IPS DF 6.9 (cell line): ENCODE data around the gene TTLL13.
"Not testable (repeated sequence)": the region's sequence is repeated elsewhere in the genome, so short reads cannot be mapped to it uniquely, and the experiment has no call there.

Experiments used
- DNase-seq: peaks from one replicate; pipeline ENCODE4 v3.0.0-alpha.2; 2013; ENCODE audit warnings: low read depth, low spot score
- H3K27ac ChIP-seq: one replicate; pipeline ENCODE4 v1.5.1; 2013; ENCODE audit warnings: low read length, control low read depth
- H3K27me3 ChIP-seq: 2 replicates; pipeline ENCODE4 v1.6.1; 2013; ENCODE audit warnings: mild to moderate bottlenecking, low read length; ENCODE audit not compliant: control insufficient read depth, insufficient read depth
- H3K36me3 ChIP-seq: 2 replicates; pipeline ENCODE4 v1.6.1; 2013; ENCODE audit warnings: low read length; ENCODE audit not compliant: control insufficient read depth, insufficient read depth
- H3K4me1 ChIP-seq: 2 replicates; pipeline ENCODE4 v1.6.1; 2013; ENCODE audit warnings: low read length; ENCODE audit not compliant: control insufficient read depth, insufficient read depth
- H3K4me3 ChIP-seq: 2 replicates; pipeline ENCODE4 v1.5.1; 2013; ENCODE audit warnings: mild to moderate bottlenecking, low read length
- H3K9me3 ChIP-seq: 2 replicates; pipeline ENCODE4 v1.6.1; 2013; ENCODE audit warnings: low read length, inconsistent platforms; ENCODE audit not compliant: control insufficient read depth, insufficient read depth
- WGBS: extraction: QIAGEN DNeasy Blood & Tissue Kit; methylation state at CpG from one replicate; pipeline ENCODE4 v1.1.7; 2013; ENCODE audit warnings: mixed read lengths, missing lambda C conversion rate; ENCODE audit not compliant: insufficient read length, insufficient coverage; 5-methylcytosine and 5-hydroxymethylcytosine counted together

Gene TTLL13

DNA sequence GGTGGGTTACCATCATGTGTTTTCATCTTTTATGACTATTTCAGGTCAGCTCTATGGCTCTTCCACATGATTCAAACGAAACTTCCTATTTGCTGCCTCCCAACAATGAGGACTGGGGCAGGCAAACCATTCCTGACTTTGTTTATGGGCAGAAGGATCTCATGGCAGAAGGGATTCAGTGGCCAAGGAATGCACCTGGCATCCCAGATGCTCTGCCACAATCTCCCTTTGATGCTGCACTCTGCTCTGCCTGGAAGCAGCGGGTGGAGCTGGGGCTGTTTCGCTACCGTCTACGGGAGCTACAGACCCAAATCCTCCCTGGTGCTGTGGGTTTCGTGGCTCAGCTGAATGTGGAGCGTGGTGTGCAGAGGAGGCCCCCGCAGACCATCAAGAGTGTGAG lies 8.5 kb upstream of the TTLL13 start:
- no peaks in the 10 kb centered on the region for H3K27me3 ChIP-seq
- H3K36me3 ChIP-seq = no peaks in the 10 kb centered on the region
- no peaks in the 10 kb centered on the region for H3K9me3 ChIP-seq
- H3K27ac ChIP-seq = no peak overlapping the region
- no peak overlapping the region for H3K4me3 ChIP-seq
- no peaks in the 10 kb centered on the region for H3K4me1 ChIP-seq
- DNase-seq = no peak
- WGBS = no CpG with 5 or more reads among the region's 8 CpGs

DNA sequence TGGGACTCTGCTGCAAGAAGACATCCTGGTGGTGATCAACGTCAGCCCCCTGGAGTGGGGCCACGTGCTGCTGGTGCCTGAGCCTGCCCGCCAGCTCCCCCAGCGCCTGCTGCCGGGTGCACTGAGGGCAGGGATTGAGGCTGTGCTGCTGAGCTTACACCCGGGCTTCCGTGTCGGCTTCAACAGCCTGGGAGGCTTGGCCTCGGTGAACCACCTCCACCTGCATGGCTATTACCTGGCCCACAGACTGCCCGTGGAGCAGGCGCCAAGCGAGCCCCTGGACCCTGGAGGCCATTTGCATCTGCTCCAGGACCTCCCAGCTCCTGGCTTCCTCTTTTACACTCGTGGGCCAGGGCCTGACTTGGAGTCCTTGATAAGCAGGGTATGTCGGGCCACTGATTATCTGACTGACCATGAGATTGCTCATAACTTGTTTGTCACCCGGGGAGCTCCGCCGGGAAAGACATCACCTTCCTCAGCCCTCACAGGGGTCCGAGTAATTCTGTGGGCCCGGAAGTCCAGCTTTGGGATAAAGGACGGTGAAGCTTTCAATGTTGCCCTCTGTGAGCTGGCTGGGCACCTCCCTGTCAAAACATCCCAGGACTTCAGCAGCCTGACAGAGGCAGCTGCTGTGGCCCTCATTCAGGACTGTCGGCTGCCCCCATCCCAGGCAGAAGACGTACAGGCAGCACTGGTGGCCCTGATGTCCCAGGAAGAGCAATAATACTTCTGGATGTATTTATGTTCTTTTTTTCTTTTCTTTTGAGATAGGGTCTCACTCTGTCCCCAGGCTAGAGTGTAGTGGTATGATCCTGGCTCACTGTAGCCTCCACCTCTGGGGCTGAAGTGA lies 7.8 kb upstream of the TTLL13 start:
- Histone ChIP-seq H3K4me1 (no peaks in the 10 kb centered on the region), H3K36me3 (no peaks in the 10 kb centered on the region), H3K4me3 (no peak overlapping the region), H3K27ac (no peak overlapping the region), H3K9me3 (no peaks in the 10 kb centered on the region), H3K27me3 (no peaks in the 10 kb centered on the region)
- no peak for DNase-seq
- WGBS = no CpG with 5 or more reads among the region's 22 CpGs

DNA sequence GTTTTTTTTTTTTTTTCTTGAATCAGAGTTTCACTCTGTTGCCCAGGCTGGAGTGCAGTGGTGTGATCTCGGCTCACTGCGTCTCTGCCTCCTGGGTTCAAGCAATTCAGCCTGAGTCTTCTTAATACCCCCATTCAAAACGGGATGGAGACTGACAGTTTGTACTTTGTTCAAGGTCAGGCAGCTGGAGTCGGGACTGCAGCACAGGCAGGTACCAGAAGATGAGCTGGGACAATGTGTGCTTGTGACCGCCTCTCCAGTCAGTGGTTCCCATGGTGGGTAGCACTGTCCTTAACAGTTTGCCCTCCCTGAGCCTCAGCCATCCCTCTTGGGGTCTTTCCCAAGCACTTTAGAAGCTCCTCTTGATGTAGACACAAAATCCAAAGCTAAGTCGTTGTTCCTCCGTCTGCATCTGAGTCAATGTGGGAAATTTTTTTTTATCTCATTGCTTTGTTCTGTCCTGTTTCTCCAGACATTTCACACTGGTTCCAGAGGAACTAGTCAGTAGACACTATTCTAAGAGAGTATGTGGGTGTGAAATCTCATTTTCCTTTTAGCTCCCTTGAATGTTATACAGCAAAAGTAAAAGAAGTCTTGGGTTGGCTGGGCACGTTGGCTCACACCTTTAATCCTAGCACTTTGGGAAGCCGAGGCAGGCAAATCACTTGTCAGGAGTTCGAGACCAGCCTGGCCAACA lies 5.3 kb upstream of the TTLL13 start:
- DNase-seq = no peak
- Histone ChIP-seq H3K36me3 (no peaks in the 10 kb centered on the region), H3K27ac (no peak overlapping the region), H3K4me3 (no peak overlapping the region), H3K27me3 (no peaks in the 10 kb centered on the region), H3K4me1 (no peaks in the 10 kb centered on the region), H3K9me3 (no peaks in the 10 kb centered on the region)
- no CpG with 5 or more reads among the region's 10 CpGs for WGBS

DNA sequence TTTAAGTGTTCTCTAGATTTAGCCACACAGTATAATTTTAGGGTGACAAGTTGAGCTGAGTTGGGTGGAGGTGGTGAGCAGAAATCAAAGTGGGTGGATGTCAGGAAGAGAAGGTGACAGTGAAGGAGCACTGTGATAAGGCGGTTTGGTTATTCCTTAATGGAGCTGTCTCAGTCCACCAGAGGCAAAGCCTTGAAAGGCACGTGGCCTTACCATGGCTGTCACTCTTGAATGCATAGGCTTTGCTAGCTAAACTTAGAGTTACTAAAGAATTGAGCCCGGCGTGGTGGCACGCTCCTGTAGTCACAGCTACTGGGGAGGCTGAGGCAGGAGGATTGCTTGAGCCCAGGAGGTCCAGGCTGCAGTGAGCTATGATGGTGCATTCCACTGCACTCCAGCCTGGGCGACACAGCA lies 560 bp upstream of the TTLL13 start:
- Histone ChIP-seq H3K4me1 (no peaks in the 10 kb centered on the region), H3K27me3 (no peaks in the 10 kb centered on the region), H3K27ac (no peak overlapping the region), H3K4me3 (no peak overlapping the region), H3K9me3 (no peaks in the 10 kb centered on the region), H3K36me3 (no peaks in the 10 kb centered on the region)
- no peak for DNase-seq
- WGBS = no CpG with 5 or more reads among the region's 6 CpGs

DNA sequence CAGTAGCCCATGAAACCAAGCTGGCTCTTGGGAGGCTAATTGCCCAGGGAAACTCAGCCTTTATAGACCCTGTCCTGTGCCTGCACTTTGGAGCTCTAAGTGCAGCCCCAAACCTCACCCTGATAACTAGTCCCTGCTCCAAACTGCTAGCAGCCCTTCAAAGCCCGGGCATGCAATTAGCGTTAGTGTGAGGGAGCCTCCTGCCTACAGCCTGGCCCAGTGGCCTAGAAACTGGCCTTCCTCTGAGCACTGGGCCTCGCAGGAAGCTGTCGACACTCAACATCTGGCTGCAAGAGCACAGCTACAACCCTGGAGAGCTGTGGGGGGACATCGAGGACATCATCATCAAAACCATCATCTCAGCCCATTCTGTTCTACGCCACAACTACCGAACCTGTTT lies 8.4 kb downstream of the TTLL13 start:
- no peaks in the 10 kb centered on the region for H3K36me3 ChIP-seq
- no peaks in the 10 kb centered on the region for H3K4me1 ChIP-seq
- no peak overlapping the region for H3K27ac ChIP-seq
- no peaks in the 10 kb centered on the region for H3K27me3 ChIP-seq
- WGBS = no CpG with 5 or more reads among the region's 7 CpGs
- no peak for DNase-seq
- H3K9me3 ChIP-seq = no peaks in the 10 kb centered on the region
- no peak overlapping the region for H3K4me3 ChIP-seq

DNA sequence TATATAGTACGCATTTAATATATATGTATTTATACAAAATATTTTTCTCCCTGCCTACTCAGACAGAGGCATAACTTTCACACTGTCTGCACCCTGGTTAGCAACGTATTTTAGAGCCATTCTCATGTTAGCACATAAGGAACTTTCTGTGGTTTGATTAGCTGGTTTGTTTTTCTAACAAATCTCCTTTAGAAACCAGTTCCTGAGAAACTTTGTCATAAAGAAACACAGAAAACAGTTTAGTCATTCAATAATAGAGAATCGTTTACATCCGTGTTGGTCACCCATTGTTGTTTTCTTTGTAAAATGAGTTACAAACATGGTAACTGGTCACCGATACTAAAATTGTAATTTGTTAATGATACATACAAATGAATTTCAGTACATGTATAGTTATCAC lies 10.2 kb downstream of the TTLL13 start:
- no peak for DNase-seq
- Histone ChIP-seq H3K4me3 (no peak overlapping the region), H3K36me3 (no peaks in the 10 kb centered on the region), H3K9me3 (no peaks in the 10 kb centered on the region), H3K4me1 (no peaks in the 10 kb centered on the region), H3K27me3 (no peaks in the 10 kb centered on the region), H3K27ac (no peak overlapping the region)
- WGBS = no CpG with 5 or more reads among the region's 5 CpGs

DNA sequence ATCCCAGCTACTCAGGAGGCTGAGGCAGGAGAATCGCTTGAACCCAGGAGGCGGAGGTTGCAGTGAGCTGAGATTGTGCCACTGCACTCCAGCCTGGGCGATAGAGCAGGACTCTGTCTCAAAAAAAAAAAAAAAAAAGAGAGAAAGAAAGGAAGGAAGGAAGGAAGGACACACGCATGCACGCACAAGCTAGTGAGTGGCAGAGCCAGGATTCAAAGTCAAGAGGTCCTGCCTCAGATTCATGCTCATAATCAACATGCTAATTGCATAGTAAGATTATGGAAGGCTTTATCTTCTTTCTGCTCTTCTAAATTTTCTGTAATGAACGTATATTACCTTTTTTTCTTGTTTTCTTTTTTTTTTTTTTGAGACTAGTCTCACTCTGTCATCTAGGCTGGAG lies 11.4 kb downstream of the TTLL13 start:
- not testable (repeated sequence) for H3K4me1 ChIP-seq, H3K27ac ChIP-seq, H3K9me3 ChIP-seq, DNase-seq, H3K27me3 ChIP-seq, H3K36me3 ChIP-seq, H3K4me3 ChIP-seq
- no CpG with 5 or more reads among the region's 6 CpGs for WGBS

DNA sequence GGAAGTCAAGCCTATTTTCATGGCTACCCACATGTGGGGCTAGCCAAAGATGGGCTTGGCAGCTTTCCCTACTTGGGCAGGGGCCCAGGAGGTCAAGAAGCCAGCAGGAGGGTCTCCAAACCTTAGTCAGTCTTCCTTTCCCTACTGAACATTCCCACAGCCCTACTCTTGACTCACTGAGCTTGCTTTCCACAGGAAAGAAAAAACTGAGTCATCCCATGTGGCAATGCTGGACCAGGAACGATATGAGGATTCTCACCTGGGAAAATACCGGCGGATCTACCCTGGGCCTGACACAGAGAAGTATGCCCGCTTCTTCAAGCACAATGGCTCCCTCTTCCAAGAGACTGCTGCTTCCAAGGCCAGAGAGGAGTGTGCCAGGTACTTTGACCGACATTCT lies 12.5 kb downstream of the TTLL13 start:
- H3K27ac ChIP-seq = no peak overlapping the region
- no peaks in the 10 kb centered on the region for H3K27me3 ChIP-seq
- H3K9me3 ChIP-seq = no peaks in the 10 kb centered on the region
- no peaks in the 10 kb centered on the region for H3K4me1 ChIP-seq
- DNase-seq = no peak
- no peaks in the 10 kb centered on the region for H3K36me3 ChIP-seq
- H3K4me3 ChIP-seq = no peak overlapping the region
- WGBS = no CpG with 5 or more reads among the region's 5 CpGs

DNA sequence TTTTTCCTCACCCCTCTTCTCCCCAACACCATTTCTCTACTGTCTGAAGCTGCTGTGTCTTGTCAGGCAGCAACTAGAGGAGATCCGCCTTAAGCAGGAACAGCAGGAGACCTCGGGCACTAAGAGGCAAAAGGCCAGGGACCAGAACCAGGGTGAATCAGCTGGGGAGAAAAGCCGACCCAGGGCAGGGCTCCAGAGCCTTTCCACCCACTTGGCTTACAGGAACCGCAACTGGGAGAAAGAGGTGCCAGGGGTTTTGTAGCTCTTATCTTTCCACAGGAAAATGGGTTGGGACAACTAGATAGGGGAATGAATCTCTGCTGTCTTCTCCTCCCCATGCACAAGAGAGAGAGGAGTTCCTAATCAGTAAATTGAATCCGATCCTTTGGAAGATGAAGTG lies 13.1 kb downstream of the TTLL13 start:
- Histone ChIP-seq H3K4me1 (no peaks in the 10 kb centered on the region), H3K9me3 (no peaks in the 10 kb centered on the region), H3K4me3 (no peak overlapping the region), H3K27me3 (no peaks in the 10 kb centered on the region), H3K27ac (no peak overlapping the region), H3K36me3 (no peaks in the 10 kb centered on the region)
- DNase-seq = no peak
- WGBS = no CpG with 5 or more reads among the region's 5 CpGs

DNA sequence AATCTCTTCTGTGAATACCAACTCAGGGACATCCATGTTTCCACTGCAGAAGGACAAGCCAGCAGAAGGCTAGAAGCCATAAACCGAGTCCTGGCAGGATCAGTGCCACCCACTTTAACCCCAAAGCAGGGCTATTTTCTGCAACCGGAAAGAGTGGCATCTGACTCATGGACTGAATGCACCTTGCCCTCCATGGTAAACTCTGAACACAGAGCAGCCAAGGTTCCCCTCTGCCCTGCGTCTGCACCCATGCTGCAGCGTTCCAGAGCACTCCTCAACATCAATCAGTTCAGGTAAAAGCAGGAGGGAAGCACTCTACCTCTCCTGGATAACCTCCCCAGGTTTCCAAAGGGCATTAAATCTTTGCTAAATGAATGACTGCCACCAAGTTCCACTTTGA lies 15.3 kb downstream of the TTLL13 start:
- no CpG with 5 or more reads among the region's 4 CpGs for WGBS
- DNase-seq = no peak
- no peaks in the 10 kb centered on the region for H3K36me3 ChIP-seq
- no peaks in the 10 kb centered on the region for H3K27me3 ChIP-seq
- H3K4me3 ChIP-seq = peak overlapping the region; percentile 0; the same call in 1 of the 2 replicates
- H3K4me1 ChIP-seq = no peaks in the 10 kb centered on the region
- no peaks in the 10 kb centered on the region for H3K9me3 ChIP-seq
- no peak overlapping the region for H3K27ac ChIP-seq
